ENCODE measurements around the gene IL17RB. TPM values are rescaled to one million over a fixed set of nuclear protein-coding genes. Genes with fewer than 3 reads are reported as not detected.

The IL17RB gene
- total RNA-seq, 2 experiments from 2014 or later = 0.57 TPM; not detected in 1

GRCh38 chr3:53880396-53881345 lies 34.3 kb downstream of the IL17RB start:
- no peaks in the 10 kb centered on the region for H3K9me3 ChIP-seq (ENCODE audit: low read length)
- H2AFZ ChIP-seq (ENCODE audit: low read length) = peak overlapping the region; percentile 91
- ChIA-PET CTCF (ENCODE audit: unreplicated experiment) (no interaction called here), POLR2A (interaction anchor here (0.6 to 1.9 kb wide), 12 partner anchors 9 to 1938 kb away, joined by 3 to 15 read pairs (median 4); partner anchors contain the start of gene SELENOK)
- H4K20me1 ChIP-seq (ENCODE audit: insufficient read depth, low read length) = no peaks in the 10 kb centered on the region
- no peaks in the 10 kb centered on the region for H3K9me2 ChIP-seq (ENCODE audit: insufficient read depth, low read length)
- peak overlapping the region; percentile 74 for H3K27ac ChIP-seq (ENCODE audit: low read depth, low read length, poor library complexity, severe bottlenecking)
- TF ChIP-seq EZH2phosphoT487 (IDR thresholded peaks at IDR 0.05; ENCODE audit: borderline replicate concordance, low read depth, low read length) (no peak), CTCF (conservative IDR thresholded peaks at IDR 0.05; ENCODE audit: low read length) (no peak)
- H3K4me3 ChIP-seq (ENCODE audit: low read depth, low read length, poor library complexity, severe bottlenecking) = peak overlapping the region; percentile 82
- DNase-seq (ENCODE audit: low spot score) = no peak
- H3K36me3 ChIP-seq (ENCODE audit: insufficient read depth, low read length) = peaks cover 71% of the 10 kb centered on the region
- peak overlapping the region; percentile 78 for H3K4me2 ChIP-seq (ENCODE audit: low read length)
- no TSS peak for BruUV-seq (replicated peaks)
- H3K79me2 ChIP-seq (ENCODE audit: insufficient read depth, low read depth, low read length) = peaks cover 20% of the 10 kb centered on the region
- intact Hi-C loops (cut with micrococcal nuclease; ENCODE audit: unreplicated experiment) = no loop called here
- peaks cover 16% of the 10 kb centered on the region for H3K4me1 ChIP-seq (ENCODE audit: insufficient read depth, low read length, poor library complexity, severe bottlenecking)

DNA sequence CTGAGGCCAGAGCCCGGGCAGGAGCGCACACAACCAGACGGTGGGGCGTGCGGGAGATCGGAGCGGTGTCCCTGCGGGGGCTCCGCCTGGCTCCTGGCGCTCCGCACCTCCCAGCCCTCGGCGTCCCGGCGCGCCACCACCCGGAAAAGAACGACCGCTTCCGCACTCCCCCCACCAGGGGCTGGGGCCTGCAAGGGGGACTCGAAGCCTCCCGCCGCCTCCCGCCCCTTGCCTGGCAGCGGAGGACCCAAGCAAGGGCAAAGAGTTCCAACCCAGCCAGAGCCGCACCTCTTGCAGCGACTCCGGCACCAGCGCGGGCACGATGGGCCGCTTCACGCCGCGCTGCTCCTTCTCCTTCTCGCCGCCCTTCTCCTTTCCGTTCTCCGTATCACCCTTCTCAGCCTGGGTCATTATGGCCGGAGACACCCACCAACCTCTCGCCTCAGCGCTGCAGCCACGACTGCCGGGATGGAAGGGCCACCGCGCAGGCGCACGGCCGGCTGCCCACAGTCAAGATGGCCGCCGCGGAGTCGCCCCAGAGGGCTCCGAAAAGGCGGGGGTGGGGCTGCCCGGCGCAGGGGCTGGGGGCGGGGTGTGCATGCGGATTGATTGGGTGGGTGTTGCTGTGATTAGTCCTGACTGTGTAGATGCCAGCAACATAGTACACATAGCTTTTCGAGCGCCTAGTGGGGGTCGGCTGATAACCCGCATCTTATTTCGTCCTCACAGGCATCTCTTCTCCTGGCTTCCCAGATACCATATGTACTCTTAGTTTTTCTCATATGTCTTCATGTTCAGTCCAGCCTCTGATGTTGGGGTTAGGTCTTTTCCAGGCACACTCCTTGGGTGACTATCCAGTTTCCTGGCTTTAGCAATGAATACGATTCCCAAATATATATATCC lies 35.6 kb downstream of the IL17RB start, which contains the start of gene ACTR8:
Gene ACTR8 (minus strand): TSS at position 462 of the 903 bp plus-strand sequence. CDS start 51 bp downstream, at position 411.
- TF ChIP-seq EZH2phosphoT487 (IDR thresholded peaks at IDR 0.05; ENCODE audit: borderline replicate concordance, low read depth, low read length) = no peak
- TF ChIP-seq CTCF (conservative IDR thresholded peaks at IDR 0.05; ENCODE audit: low read length) = no peak
- H3K4me1 ChIP-seq (ENCODE audit: insufficient read depth, low read length, poor library complexity, severe bottlenecking) = peaks cover 16% of the 10 kb centered on the region
- peaks cover 70% of the 10 kb centered on the region for H3K36me3 ChIP-seq (ENCODE audit: insufficient read depth, low read length)
- peak within 1 kb of the TSS; percentile 91 for H2AFZ ChIP-seq (ENCODE audit: low read length)
- H3K4me3 ChIP-seq (ENCODE audit: low read depth, low read length, poor library complexity, severe bottlenecking) = peak within 1 kb of the TSS; percentile 82
- H3K9me3 ChIP-seq (ENCODE audit: low read length) = no peaks in the 10 kb centered on the region
- BruUV-seq (replicated peaks) = TSS peak; percentile 32
- intact Hi-C loops (cut with micrococcal nuclease; ENCODE audit: unreplicated experiment) = no loop called here
- no peaks in the 10 kb centered on the region for H3K9me2 ChIP-seq (ENCODE audit: insufficient read depth, low read length)
- ChIA-PET CTCF (ENCODE audit: unreplicated experiment) (no interaction called here), POLR2A (interaction anchor here (0.6 to 1.9 kb wide), 7 partner anchors 9 to 380 kb away, joined by 3 to 15 read pairs (median 3); partner anchors contain the start of gene SELENOK)
- peak; percentile 89 for DNase-seq (ENCODE audit: low spot score)
- H3K4me2 ChIP-seq (ENCODE audit: low read length) = peak within 1 kb of the TSS; percentile 78
- H3K27ac ChIP-seq (ENCODE audit: low read depth, low read length, poor library complexity, severe bottlenecking) = peak within 1 kb of the TSS; percentile 74
- H3K79me2 ChIP-seq (ENCODE audit: insufficient read depth, low read depth, low read length) = peaks cover 20% of the 10 kb centered on the region
- H4K20me1 ChIP-seq (ENCODE audit: insufficient read depth, low read length) = no peaks in the 10 kb centered on the region

Measured in OCI-LY7 (cell line).